Left renal cortex interstitium (tissue), 4 donors: ENCODE measurements around the gene IL11. TPM values are rescaled to one million over a fixed set of nuclear protein-coding genes. Genes with fewer than 3 reads are reported as not detected.
"Not testable (repeated sequence)": the region's sequence is repeated elsewhere in the genome, so short reads cannot be mapped to it uniquely, and the experiment has no call there.

Experiments used
- DNase-seq, 4 donors: peaks; one replicate each; pipeline ENCODE4 v3.0.0-alpha.2; 2013; ENCODE audit warnings: low read depth in 4 of 4, low spot score in 2 of 4, missing footprints in 1 of 4
- polyA plus RNA-seq, 4 donors: library from polyadenylated mRNA; unstranded; fragments of 120-200 nt; gene quantifications; one replicate each; pipeline ENCODE4 v1.2.1, GENCODE V29; 2013; ENCODE audit not compliant: insufficient read length in 4 of 4

Gene IL11
- polyA plus RNA-seq, 4 donors = 1.0 to 2.6 (median 1.6) TPM

DNA sequence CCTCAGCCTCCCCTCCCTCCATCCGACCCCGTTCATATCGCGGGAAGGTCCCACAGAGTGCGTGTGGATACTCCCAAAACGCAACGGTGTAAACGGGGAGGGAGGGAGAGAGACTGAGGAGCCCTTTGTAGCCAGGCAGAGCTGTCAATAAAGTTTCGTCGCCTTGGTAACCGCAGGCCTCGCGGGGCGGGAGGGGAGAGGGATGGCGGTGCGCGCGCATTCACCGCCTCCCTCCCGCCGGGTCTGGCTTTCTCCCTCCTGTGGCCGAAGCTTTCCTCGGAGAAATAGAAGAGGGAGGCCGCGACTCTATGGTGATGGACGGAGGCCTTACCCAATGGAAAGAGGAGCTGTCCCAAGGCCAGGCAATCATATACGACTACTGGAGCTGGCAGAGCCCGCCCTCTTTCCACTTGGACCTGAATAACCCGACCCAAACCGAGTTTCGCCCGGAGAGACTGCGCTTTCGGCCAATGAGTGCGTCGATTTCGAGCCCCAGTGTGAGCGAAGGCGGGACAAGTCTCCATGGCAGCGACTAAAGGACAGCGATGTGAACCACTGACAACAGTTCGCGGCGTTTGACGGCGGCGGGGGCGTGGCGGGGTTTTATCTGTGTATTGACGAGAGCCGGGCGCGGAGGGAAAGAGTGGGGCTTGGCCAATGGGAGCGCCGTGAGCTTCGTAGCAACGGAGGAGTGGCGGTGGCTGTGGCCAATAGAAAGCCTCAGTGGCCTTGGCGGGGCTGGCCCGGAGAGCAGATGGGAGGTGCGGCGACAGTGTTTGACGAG, 31.0 kb downstream of the IL11 start, which contains the start of gene KMT5C:
Gene KMT5C, plus strand, starts transcription at position 772 of the 784 bp plus-strand sequence. CDS start 2,061 bp downstream, outside the sequence.
- DNase-seq = peak; percentile 100

GRCh38 chr19:55336101-55336500, 34.2 kb downstream of the IL11 start:
- no peak for DNase-seq

DNA sequence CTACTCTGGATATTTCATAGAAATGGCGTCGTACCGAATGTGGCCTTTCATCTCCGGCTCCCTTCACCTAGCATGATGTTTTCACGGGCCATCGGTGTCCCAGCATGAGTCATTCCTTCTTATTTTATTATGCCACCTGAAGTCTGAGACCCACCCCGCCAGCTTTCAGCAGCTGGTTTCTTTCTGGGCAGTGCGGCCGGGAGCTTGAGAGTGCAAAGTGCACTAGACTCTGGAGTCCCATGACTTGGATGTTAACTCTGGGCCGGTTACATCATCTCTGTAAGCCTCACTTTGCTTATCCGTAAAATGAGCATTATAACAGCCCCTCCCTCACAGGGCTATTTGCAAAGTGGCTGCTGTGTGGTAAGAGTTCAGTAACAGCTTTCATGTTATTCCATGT, 36.4 kb downstream of the IL11 start:
- no peak for DNase-seq

DNA sequence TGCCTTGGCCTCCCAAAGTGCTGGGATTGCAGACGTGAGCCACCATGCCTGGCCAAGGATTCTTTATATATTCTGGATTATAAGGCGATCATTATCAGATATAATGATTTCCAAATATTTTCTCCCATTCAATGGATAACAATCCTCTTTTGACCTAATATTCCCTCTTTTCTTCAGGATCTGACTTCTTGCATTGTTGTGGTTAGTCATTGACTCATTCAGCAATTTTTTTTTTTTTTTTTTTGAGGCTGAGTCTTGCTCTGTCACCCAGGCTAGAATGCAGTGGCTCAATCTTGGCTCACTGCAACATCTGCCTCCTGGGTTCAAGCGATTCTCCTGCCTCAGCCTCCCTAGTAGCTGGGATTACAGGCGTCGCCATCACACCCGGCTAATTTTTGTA, 40.5 kb downstream of the IL11 start:
- not testable (repeated sequence) for DNase-seq

DNA sequence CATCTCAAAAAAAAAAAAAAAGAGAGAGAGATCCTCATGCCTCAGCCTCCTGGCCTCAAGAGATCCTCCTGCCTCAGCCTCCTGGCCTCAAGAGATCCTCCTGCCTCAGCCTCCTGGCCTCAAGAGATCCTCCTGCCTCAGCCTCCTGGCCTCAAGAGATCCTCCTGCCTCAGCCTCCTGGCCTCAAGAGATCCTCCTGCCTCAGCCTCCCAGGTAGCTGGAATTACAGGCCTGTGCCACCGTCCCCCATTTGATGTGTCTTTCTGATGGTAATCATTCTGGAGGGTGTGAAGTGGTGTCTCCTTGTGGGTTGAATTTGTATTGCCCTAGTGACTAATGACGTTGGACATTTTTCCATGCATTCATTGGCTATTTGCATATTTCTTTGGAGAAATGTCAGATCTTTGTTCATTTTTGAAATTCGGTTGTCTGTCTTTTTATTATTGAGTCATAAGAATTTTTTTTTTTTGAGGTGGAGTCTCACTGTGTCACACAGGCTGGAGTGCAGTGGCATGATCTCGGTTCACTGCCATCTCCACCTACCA, 41.4 kb downstream of the IL11 start:
- not testable (repeated sequence) for DNase-seq

GRCh38 chr19:55325172-55325571, 45.1 kb downstream of the IL11 start, which contains the start of gene TMEM150B:
Gene TMEM150B (minus strand): TSS chr19:55325341. CDS start chr19:55321036, 4,305 bp downstream.
- DNase-seq = no peak

GRCh38 chr19:55324662-55325061, 45.6 kb downstream of the IL11 start:
- no peak for DNase-seq

GRCh38 chr19:55322204-55322885, 47.9 kb downstream of the IL11 start:
- no peak for DNase-seq

DNA sequence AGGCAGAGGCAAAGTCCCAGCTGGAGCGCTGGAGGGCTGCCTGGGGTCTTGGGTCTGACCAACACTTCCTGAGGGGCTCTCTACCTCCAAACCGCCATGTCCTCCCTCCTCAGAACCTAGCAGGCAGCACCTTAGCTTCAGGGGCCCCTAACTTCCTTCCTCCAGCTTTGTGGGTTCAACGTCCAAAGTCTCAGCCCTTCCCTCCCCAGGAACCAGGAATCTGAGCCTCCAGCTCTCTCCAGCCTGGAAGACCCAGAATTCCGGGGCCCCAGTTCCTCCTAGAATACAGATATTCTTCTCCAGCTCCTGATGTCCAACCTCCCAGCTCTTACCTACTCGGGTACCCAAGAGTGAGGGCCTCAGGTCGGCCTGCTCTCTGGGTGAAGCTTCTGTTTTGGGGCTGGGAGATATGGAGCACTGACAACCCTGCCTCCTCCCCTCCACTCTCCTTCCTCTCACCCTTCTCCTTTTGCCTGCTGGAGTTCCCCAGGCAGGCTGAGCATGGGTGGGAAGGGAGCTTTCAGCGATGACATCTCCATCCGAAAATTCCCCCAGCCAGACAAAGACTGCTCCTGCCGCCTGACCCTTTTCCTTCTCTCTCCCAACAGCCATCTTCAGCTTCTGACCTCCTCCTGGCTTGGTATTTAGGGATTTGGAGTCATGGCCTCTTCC, 48.7 kb downstream of the IL11 start:
- no peak for DNase-seq

- DNase-seq = no peak
Measured at GRCh38 chr19:55320844-55321419, 49.3 kb downstream of the IL11 start.

DNA sequence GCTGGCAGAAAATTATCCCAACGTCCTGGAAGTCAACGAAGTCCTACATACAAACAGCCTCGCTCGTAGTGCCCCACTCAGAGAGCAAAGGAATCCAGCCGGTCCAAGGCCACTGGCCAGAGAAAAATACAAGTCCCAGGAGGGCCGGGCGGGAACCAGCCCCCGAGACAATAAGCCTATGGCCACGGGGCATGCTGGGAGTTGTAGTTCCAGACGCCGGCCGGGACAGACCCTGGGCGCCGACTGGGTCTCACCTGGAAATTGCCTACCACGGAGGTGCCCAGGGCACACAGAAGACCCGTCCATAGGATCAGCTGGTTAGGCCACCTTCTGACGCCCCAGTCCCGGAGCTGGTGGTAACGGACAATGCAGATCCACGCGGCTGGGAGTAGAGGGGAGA, 50.5 kb downstream of the IL11 start:
- DNase-seq = no peak

- DNase-seq = no peak
Measured at GRCh38 chr19:55316646-55317045, 53.6 kb downstream of the IL11 start.

DNA sequence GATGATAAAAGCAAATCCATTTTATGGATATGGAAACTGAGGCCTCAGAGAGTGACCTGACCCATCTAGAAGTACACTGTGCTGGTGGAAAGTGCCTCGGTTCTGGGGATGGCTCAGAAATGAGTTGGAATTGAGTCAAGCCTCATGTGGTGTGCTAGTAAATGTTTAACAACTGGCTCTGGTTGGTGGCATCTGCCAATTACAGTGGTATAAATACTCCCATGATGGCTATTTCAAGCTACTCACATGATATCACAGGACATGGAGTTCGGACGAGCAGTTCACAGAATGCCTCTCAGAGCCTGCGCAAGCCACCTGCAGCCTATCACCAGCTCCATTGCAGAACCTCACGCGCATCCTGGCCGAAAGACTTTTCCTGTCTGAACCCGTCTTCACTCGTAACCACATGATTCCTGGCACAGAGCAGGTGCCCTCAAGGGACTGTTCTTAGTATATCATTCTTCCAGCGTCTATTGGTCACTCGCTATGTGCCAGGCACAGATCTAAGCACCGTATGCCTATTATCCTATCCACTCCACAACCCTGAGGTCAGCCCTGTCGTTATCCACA, 54.2 kb downstream of the IL11 start:
- DNase-seq = no peak

GRCh38 chr19:55314396-55314795, 55.9 kb downstream of the IL11 start:
- no peak for DNase-seq

Other genes with a start within 250 kb of the IL11 start
- 1 to 10 TPM; 2.7 to 7.7 (median 4.1) TPM for gene TNNT1, start 221.3 kb downstream of the IL11 start, polyA plus RNA-seq
- 1 to 10 TPM; 3.3 to 6.6 (median 4.4) TPM for gene TNNI3, start 212.7 kb downstream of the IL11 start, polyA plus RNA-seq
- 1 to 10 TPM; 5.1 to 10.0 (median 9.6) TPM for gene DNAAF3, start 203.8 kb downstream of the IL11 start, polyA plus RNA-seq
- gene SYT5, start 190.2 kb downstream of the IL11 start, polyA plus RNA-seq = under 1 TPM; 0.07 to 0.71 (median 0.17) TPM
- under 1 TPM; 0.06 to 0.17 (median 0.11) TPM for gene PTPRH, start 161.0 kb downstream of the IL11 start, polyA plus RNA-seq
- gene TMEM86B, start 141.7 kb downstream of the IL11 start, polyA plus RNA-seq = 1 to 10 TPM; 2.4 to 7.4 (median 4.0) TPM
- 10 to 100 TPM; 37.3 to 61.5 (median 51.1) TPM for gene PPP6R1, start 111.4 kb downstream of the IL11 start, polyA plus RNA-seq
- gene HSPBP1, start 90.4 kb downstream of the IL11 start, polyA plus RNA-seq = 10 to 100 TPM; 26.0 to 51.5 (median 42.0) TPM
- 10 to 100 TPM; 14.4 to 21.4 (median 15.9) TPM for gene BRSK1, start 86.5 kb downstream of the IL11 start, polyA plus RNA-seq
- 1 to 10 TPM; 1.0 to 1.7 (median 1.3) TPM for gene TMEM150B, start 45.1 kb downstream of the IL11 start, polyA plus RNA-seq
- 10 to 100 TPM; 13.5 to 36.8 (median 27.2) TPM for gene KMT5C, start 30.6 kb downstream of the IL11 start, polyA plus RNA-seq
- gene COX6B2, start 15.7 kb downstream of the IL11 start, polyA plus RNA-seq = 1 to 10 TPM in 3 of 4 donors, under 1 TPM in 1; 0.76 to 1.8 (median 1.4) TPM
- under 1 TPM; 0.08 to 0.49 (median 0.21) TPM for gene GARIN5B, start 7.2 kb downstream of the IL11 start, polyA plus RNA-seq
- gene TMEM190, start 6.4 kb upstream of the IL11 start, polyA plus RNA-seq = under 1 TPM in 2 of 4 donors, not detected in 2; 0.40 to 0.76 TPM
- gene TMEM238, start 13.8 kb upstream of the IL11 start, polyA plus RNA-seq = 1 to 10 TPM in 2 of 4 donors, under 1 TPM in 2; 0.18 to 2.4 (median 1.0) TPM
- gene RPL28, start 15.5 kb upstream of the IL11 start, polyA plus RNA-seq = 1,000 to 10,000 TPM in 3 of 4 donors, 100 to 1,000 TPM in 1; 826 to 1,568 (median 1,229) TPM
- gene UBE2S, start 37.3 kb upstream of the IL11 start, polyA plus RNA-seq = 10 to 100 TPM; 38.3 to 71.0 (median 48.0) TPM
- gene SHISA7, start 72.8 kb upstream of the IL11 start, polyA plus RNA-seq = under 1 TPM; 0.16 to 0.38 (median 0.22) TPM
- gene ISOC2, start 91.2 kb upstream of the IL11 start, polyA plus RNA-seq = 10 to 100 TPM; 33.8 to 59.3 (median 42.8) TPM
- not detected for gene C19orf85, start 94.3 kb upstream of the IL11 start, polyA plus RNA-seq
- 1 to 10 TPM; 2.3 to 6.8 (median 4.4) TPM for gene ZNF628, start 106.2 kb upstream of the IL11 start, polyA plus RNA-seq
- 10 to 100 TPM; 41.9 to 74.3 (median 57.1) TPM for gene NAT14, start 114.7 kb upstream of the IL11 start, polyA plus RNA-seq
- 1 to 10 TPM; 1.4 to 3.1 (median 2.1) TPM for gene SSC5D, start 118.0 kb upstream of the IL11 start, polyA plus RNA-seq
- gene SBK2, start 166.7 kb upstream of the IL11 start, polyA plus RNA-seq = 1 to 10 TPM in 1 of 4 donors, under 1 TPM in 3; 0.51 to 1.5 (median 0.88) TPM
- under 1 TPM; 0.10 to 0.22 (median 0.13) TPM for gene SBK3, start 175.1 kb upstream of the IL11 start, polyA plus RNA-seq
- 10 to 100 TPM in 3 of 4 donors, 1 to 10 TPM in 1; 9.8 to 26.1 (median 17.7) TPM for gene ZNF579, start 210.4 kb upstream of the IL11 start, polyA plus RNA-seq
- gene FIZ1, start 229.1 kb upstream of the IL11 start, polyA plus RNA-seq = 10 to 100 TPM; 15.7 to 28.9 (median 23.4) TPM
- 10 to 100 TPM in 2 of 4 donors, 1 to 10 TPM in 2; 5.3 to 14.8 (median 10.9) TPM for gene ZNF524, start 229.8 kb upstream of the IL11 start, polyA plus RNA-seq
- gene ZNF865, start 235.2 kb upstream of the IL11 start, polyA plus RNA-seq = 10 to 100 TPM in 2 of 4 donors, 1 to 10 TPM in 2; 5.8 to 15.1 (median 11.3) TPM